ENCODE results near the gene POC5.
A peak's percentile ranks its signal among the peaks of the same experiment; 100 is the strongest.
"Not testable (repeated sequence)": the region's sequence is repeated elsewhere in the genome, so short reads cannot be mapped to it uniquely, and the experiment has no call there.

POC5 gene

DNA sequence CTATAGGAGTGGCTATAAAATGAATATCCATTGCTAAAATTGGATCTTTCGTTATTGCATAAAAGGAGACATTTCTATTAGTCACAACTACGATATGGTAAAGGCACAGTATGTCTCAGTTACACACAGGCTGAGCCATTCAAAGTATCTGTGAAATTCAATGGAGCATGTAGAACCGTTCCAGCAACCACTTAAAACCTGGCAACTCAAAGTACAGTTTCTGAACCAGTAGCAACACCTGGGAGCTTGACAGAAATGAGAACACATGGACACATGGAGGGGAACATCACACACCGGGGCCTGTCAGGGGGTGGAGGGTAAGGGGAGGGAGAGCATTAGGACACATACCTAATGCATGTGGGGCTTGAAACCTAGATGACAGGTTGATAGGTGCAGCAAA is 15.4 kb downstream of the POC5 start:
- no peak for DNase-seq (ENCODE audit: low spot score)

- not testable (repeated sequence) for DNase-seq (ENCODE audit: low spot score)
These were observed 21.5 kb downstream of the POC5 start for GRCh38 chr5:75695472-75696351.

GRCh38 chr5:75694781-75695180 is 22.5 kb downstream of the POC5 start:
- DNase-seq (ENCODE audit: low spot score), result no peak

DNA sequence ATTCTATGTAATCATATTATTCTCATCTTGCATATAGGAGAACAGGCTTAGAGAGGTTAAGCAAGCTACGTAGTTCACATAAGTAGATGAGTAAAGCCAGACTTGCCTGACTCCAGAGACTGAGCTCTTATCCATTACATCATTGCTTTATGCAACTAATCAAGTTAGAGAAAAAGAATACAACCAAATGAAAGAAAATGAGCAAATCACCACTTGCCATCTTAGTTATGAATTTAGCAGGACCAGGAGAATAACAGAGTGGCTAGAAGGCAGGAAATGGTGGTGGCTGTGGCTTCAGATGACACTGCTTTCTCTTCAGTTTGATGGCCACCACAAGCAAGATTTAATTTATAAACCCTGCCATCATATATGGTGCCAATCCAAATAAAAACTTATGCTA is 26.6 kb downstream of the POC5 start:
- DNase-seq (ENCODE audit: low spot score), result no peak

DNA sequence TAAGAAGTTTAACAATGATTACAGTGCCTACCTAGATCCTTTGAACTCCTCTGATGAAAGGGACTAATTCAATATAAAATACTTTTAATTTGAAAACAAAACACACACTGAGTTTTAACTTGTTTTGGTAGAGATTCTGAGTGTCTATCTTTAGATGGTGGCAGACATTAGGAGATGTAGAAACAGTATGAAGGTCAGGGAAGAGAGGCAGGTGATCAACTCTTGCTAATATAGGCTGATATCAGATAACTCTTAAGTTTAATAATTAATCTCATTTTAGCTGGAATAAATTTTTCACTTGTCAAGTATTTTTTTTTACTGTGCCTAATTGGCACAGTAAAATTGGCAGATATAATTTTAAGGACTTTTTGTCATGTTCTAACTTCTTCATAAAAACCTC is 30.8 kb downstream of the POC5 start:
- no peak for DNase-seq (ENCODE audit: low spot score)

DNA sequence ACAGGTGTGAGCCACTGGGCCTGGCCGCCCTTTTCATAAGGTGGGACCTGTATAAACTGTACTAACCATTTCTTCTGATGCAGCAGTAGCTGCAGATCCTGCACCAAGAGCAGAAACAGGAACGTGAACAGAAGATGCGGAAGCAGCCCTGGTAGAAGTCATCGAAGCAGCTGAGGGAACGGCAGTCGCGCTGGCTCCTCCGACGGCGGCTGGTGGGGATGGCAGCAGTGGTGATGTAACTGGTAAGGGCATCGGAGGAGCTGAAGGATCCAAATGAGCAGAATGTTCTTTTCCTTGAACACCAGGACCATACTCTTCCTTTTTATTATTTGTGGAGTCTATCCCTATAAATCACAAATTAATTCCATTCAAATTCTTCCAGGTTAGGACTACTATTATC is 32.1 kb downstream of the POC5 start:
- DNase-seq (ENCODE audit: low spot score), result no peak

DNA sequence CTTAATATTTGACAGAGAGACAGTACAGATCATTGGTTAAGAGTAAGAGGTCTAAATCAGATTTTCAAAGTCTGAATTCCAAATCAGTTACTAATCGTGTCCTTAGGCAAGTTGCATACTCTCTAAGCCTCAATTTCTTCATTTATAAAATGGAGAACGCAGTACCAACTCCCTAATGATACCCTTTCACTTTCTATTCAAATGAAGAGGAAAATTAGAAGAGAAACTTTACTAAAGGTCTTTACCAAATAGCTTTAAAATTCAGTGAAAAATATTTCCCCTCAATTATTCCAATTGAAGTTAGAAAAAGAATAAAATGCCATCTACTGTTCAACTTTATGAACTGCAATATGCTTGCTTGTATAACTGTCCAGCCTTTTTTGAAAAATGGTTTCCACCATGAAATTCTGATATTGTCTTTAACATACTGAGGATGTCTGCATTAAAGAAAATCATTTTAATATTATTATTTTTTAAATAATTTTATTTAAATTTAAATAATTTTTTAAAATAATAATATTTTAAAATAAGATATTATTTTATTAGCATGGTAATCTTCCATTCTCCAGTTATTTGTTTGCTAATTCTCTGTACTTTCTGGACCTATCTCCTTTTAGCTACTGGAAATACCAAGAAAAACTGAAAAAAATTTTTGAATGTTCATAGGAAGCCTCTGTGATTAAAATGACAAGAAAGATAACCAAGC is 36.0 kb downstream of the POC5 start:
- peak; percentile 66 for DNase-seq (ENCODE audit: low spot score)

DNA sequence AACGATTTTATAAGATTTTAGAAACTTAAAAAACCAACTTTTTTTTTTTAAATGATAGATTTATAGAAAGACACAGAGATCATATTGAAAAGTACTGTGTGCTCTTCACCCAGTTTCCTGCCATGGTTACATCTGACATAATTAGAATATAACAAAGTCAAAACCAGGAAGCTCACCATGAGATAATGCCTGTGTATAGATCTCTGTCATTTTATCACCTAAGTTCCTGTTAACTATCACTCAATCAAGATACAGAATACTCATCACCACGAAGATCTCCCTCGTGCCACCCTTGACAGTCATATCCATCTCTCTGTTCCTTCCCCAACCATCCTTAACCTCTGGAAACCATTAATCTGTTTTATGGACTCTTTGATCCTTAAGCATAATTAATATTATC is 39.1 kb downstream of the POC5 start:
- no peak for DNase-seq (ENCODE audit: low spot score)

DNA sequence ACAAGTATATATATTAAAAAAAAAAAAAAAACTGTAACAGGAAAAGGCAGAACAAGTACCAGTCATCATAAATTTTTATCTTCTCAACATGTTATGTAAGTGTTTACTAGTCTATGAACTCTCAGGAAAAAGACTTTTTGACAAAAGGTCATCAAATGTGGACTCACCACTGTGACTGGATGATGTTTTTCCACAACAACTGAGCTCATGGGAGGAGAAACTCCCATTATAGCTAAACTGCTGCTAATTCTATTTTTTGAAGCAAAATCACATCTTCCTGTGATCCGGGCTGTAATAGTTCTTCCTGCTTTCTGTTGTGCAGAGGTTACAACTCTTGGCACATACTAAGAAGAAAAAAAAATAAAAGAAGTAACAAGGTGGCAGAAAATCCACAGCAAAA is 39.6 kb downstream of the POC5 start:
- no peak for DNase-seq (ENCODE audit: low spot score)

- DNase-seq (ENCODE audit: low spot score), result no peak
These were observed 41.5 kb downstream of the POC5 start for GRCh38 chr5:75675783-75676182.

DNA sequence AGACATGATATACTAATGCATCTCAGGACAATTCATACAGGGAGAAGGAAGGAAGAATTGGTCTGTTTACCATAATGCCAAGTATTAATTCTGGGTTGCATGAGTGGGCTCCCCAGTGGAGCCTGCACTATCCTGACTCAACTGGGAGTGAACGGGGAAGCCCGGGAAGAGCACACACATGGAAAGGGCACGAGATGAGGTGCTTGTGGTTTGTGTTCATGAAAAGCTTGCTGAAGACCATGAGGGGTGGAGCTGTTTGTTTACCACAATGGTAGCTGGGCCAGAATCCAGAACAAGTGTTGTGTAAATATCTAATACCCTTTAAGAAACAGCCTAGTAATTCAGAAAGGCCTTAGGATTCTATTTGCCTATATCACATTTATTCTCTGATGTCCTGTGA is 44.6 kb downstream of the POC5 start:
- no peak for DNase-seq (ENCODE audit: low spot score)

DNA sequence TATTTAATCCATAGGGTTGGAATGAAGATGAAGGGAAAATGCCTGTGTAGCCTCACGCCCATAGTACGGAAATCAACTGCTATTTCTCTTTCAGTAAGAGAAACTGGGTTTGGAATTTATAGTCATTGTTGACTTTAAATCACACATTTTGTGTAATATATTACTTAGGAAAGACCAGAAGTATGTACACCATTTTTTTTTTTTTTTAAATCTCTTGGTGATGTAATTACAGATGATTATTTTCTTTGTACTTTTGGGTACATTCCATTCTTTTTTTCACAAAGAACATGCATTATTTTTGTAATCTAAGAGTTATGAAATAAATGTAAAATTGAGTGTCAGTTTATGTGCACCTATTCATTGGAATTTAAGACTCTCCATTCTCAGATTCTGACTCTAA is 45.7 kb downstream of the POC5 start:
- DNase-seq (ENCODE audit: low spot score), result no peak

DNA sequence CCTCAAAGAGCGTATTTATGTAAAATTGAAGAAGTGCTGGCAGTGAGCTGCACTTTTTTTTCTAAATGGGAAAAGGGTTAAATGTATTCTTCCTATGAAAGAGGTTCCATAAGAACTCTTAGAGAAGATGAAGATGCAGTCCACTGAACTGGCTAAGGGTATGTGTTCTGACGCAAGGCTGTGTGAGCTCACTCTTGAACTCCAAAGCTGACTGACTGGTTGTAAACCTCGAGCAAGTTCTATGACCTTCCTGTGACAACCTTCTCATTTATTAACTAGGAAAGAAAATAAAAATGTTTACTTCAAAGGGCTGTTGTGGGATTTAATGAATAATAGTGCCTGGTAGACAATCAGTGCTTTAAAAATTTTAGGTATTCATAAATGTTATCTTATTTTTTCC is 46.7 kb downstream of the POC5 start:
- no peak for DNase-seq (ENCODE audit: low spot score)

- DNase-seq (ENCODE audit: low spot score), result peak; percentile 45
These were observed 48.1 kb downstream of the POC5 start for GRCh38 chr5:75668977-75669689.

GRCh38 chr5:75668445-75668844 is 48.8 kb downstream of the POC5 start:
- no peak for DNase-seq (ENCODE audit: low spot score)

DNA sequence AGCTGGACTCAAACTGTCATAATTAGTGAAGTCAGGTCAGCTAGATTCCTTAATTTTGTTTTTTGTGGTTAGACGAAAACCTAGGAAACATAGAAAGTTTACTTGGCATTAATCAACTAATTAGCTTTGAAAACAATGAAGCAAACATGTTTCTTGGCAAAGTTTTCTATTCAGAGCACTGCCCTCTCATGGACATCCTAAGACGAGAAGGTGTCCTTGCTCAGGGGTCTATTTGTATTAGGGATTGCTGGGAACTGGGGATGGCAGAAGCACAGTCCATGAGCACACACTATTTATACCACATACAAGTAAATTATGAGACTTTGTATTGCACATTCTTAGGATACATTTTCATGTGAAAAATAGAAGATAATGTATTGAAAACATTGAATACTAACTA is 49.7 kb downstream of the POC5 start:
- DNase-seq (ENCODE audit: low spot score), result peak; percentile 26

GRCh38 chr5:75666801-75667200 is 50.4 kb downstream of the POC5 start:
- no peak for DNase-seq (ENCODE audit: low spot score)

- DNase-seq (ENCODE audit: low spot score), result no peak
These were observed 52.3 kb downstream of the POC5 start for GRCh38 chr5:75664979-75665378.

DNA sequence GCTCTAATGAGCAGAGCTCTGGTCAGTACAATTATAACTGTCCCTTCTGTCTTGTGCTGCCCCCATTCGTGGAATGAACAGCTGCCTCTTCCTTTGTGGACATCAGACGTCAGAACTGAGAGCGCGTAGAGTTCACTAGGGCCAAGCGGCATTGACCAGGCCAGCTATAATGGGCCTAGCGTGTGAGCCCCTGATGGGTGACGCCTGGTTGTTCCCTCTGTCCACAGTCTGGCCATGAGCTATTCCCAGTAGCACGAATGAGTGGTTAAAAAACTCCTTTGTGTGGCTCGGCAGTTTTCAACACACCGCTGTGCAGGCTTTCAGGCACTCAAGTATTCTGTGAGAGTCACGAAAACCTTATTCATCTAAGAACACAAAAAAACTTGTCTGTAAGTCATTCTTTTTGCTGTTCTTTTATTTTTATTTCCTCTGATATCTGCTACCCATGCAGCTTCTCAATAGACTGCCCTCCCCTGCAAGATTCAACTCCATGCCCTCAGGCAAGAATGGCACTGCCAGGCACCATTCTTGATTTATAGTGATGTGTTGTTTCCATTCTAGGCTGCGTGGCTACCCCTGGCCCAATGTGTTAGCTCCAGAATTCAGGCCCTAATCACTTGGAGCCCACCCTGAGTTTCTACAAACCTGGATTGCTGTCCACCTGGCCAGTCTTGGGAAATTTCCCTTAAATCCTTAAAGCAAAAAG is 53.5 kb downstream of the POC5 start:
- no peak for DNase-seq (ENCODE audit: low spot score)

- DNase-seq (ENCODE audit: low spot score), result no peak
These were observed 55.2 kb downstream of the POC5 start for GRCh38 chr5:75662061-75662460.

DNA sequence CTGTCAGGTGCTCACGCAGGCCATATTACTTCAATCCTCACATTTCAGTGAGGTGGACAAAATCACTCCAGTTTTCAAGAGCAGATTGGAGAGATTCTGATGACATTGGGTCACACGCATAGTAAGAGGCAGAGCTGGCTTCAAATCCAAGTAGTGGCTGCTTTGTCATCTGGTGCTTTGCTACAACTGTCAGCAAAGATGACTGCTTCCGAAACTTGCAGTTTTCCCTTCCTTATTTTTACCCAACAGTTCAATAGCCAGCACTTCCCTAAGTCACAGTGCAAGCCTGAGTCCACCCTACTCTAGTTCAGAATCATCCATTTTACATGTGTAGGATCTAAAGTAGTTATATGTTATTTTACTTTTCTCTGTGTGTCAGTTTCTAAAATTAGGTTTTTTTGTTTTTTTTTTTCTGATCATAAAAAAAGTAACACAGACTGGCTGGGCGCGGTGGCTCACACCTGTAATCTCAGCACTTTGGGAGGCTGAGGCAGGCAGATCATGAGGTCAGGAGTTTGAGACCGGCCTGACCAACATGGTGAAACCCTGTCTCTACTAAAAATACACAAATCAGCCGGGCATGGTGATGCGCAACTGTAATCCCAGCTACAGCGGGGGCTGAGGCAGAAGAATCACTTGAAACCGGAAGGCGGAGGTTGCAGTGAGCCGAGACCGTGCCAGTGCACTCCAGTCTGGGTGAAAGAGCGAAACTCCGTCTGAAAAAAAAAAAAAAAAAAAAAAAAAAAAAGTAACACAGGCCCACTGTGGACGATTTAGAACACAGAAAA is 56.4 kb downstream of the POC5 start:
- no peak for DNase-seq (ENCODE audit: low spot score)

Data from cerebellar cortex (tissue), 1 donor.